WTC11 (cell line): ENCODE results near the gene VSIG10. TPM values are rescaled to one million over a fixed set of nuclear protein-coding genes. Genes with fewer than 3 reads are reported as not detected.

Source experiments
- ATAC-seq: fragments of 200-7000 bp; cut with Tn5 transposase; 2 replicates; pipeline ENCODE4 v1.10.0; 2021; ENCODE audit warnings: mild to moderate bottlenecking, moderate library complexity
- CTCF ChIA-PET: fragments of 300-600 bp; sonication (Branson Sonifier 250); formaldehyde crosslinking; loops from one replicate; lab custom pipeline; 2021; ENCODE audit warnings: antibody characterized with exemption; lab: Charles Lee
- POLR2A ChIA-PET: fragments of 350-600 bp; sonication (Branson Sonifier 250); formaldehyde crosslinking; loops from one replicate; lab custom pipeline; 2021; ENCODE audit warnings: antibody characterized with exemption; lab: Charles Lee
- DNase-seq: peaks from one replicate; pipeline ENCODE4 v3.0.0; 2021; ENCODE audit warnings: low spot score
- H3K27ac Mint-ChIP-seq: 2 replicates; pipeline ENCODE4 v1.8.0; 2021; ENCODE audit warnings: mixed read lengths
- H3K27me3 Mint-ChIP-seq: 2 replicates; pipeline ENCODE4 v1.8.0; 2021; ENCODE audit warnings: low read depth, mild to moderate bottlenecking, moderate library complexity, mixed read lengths
- H3K36me3 Mint-ChIP-seq: 2 replicates; pipeline ENCODE4 v1.8.0; 2021; ENCODE audit warnings: mixed read lengths
- H3K4me1 Mint-ChIP-seq: 2 replicates; pipeline ENCODE4 v1.8.0; 2022; ENCODE audit warnings: mixed read lengths
- H3K4me3 Mint-ChIP-seq: 2 replicates; pipeline ENCODE4 v1.8.0; 2021; ENCODE audit warnings: mild to moderate bottlenecking, moderate library complexity, mixed read lengths
- H3K9me3 Mint-ChIP-seq: 2 replicates; pipeline ENCODE4 v1.8.0; 2021; ENCODE audit warnings: mixed read lengths
- AFF4 ChIP-seq: sonication (generic); formaldehyde crosslinking; IDR thresholded peaks from 2 replicates; pipeline ENCODE4 v1.8.1; 2023; ENCODE audit warnings: mild to moderate bottlenecking, missing genetic modification reagents, borderline replicate concordance
- ATF3 ChIP-seq: sonication (generic); formaldehyde crosslinking; conservative IDR thresholded peaks from 2 replicates; pipeline ENCODE4 v1.8.1; 2022; ENCODE audit warnings: mild to moderate bottlenecking, missing genetic modification reagents
- E2F1 ChIP-seq: sonication (generic); formaldehyde crosslinking; IDR thresholded peaks from 2 replicates; pipeline ENCODE4 v1.8.0; 2022; ENCODE audit warnings: mild to moderate bottlenecking, missing genetic modification reagents
- EMX1 ChIP-seq: fragments of 250-450 bp; sonication (Bioruptor Pico); IDR thresholded peaks from 2 replicates; pipeline ENCODE4 v1.8.0; 2021; ENCODE audit warnings: mild to moderate bottlenecking
- ETV6 ChIP-seq: sonication (generic); formaldehyde crosslinking; IDR thresholded peaks from 2 replicates; pipeline ENCODE4 v1.8.1; 2022; ENCODE audit warnings: mild to moderate bottlenecking, missing genetic modification reagents
- JUN ChIP-seq: sonication (generic); formaldehyde crosslinking; IDR thresholded peaks from 2 replicates; pipeline ENCODE4 v1.8.0; 2023; ENCODE audit warnings: mild to moderate bottlenecking, missing genetic modification reagents
- RORB ChIP-seq: fragments of 250-450 bp; sonication (Bioruptor Pico); IDR thresholded peaks from 2 replicates; pipeline ENCODE4 v1.9.0; 2021; ENCODE audit warnings: mild to moderate bottlenecking
- SP1 ChIP-seq: sonication (generic); formaldehyde crosslinking; conservative IDR thresholded peaks from 2 replicates; pipeline ENCODE4 v1.8.1; 2022; ENCODE audit warnings: missing genetic modification reagents
- STAT6 ChIP-seq: sonication (generic); formaldehyde crosslinking; conservative IDR thresholded peaks from 2 replicates; pipeline ENCODE4 v1.8.1; 2023; ENCODE audit warnings: mild to moderate bottlenecking, low read depth, missing genetic modification reagents, moderate library complexity
- USF1 ChIP-seq: sonication (generic); formaldehyde crosslinking; IDR thresholded peaks from 2 replicates; pipeline ENCODE4 v1.8.0; 2022; ENCODE audit warnings: mild to moderate bottlenecking, missing genetic modification reagents
- ZNF232 ChIP-seq: sonication (generic); formaldehyde crosslinking; IDR thresholded peaks from 2 replicates; pipeline ENCODE4 v1.8.0; 2022; ENCODE audit warnings: mild to moderate bottlenecking, missing genetic modification reagents
- ZNF281 ChIP-seq: sonication (generic); formaldehyde crosslinking; IDR thresholded peaks from 2 replicates; pipeline ENCODE4 v1.8.0; 2023; ENCODE audit warnings: mild to moderate bottlenecking, missing genetic modification reagents
- ZNF425 ChIP-seq: fragments of 250-450 bp; sonication (Bioruptor Pico); conservative IDR thresholded peaks from 2 replicates; pipeline ENCODE4 v1.9.0; 2021; ENCODE audit warnings: mild to moderate bottlenecking
- ZNF532 ChIP-seq: fragments of 250-450 bp; sonication (Bioruptor Pico); IDR thresholded peaks from 2 replicates; pipeline ENCODE4 v1.9.0; 2021; ENCODE audit warnings: mild to moderate bottlenecking, borderline replicate concordance
- total RNA-seq: library from RNA; stranded (reverse); gene quantifications from 3 replicates; pipeline ENCODE4 v1.2.3, GENCODE V29; 2021

The VSIG10 gene
- total RNA-seq, 1 experiment from 2014 or later = 82.5 TPM

GRCh38 chr12:118060301-118061010 is 43.4 kb downstream of the VSIG10 start (continued):
- TF ChIP-seq ZNF425 (CRISPR knock-in tag) (no peak), USF1 (CRISPR knock-in tag) (no peak), ZNF281 (CRISPR knock-in tag) (no peak), ZNF232 (CRISPR knock-in tag) (no peak), AFF4 (no peak), SP1 (CRISPR knock-in tag) (no peak), ATF3 (no peak), RORB (CRISPR knock-in tag) (no peak), ETV6 (CRISPR knock-in tag) (no peak)

- Mint-ChIP-seq H3K27ac (peak overlapping the region; percentile 91), H3K4me1 (peaks cover 42% of the 10 kb centered on the region), H3K9me3 (no peaks in the 10 kb centered on the region), H3K36me3 (no peaks in the 10 kb centered on the region), H3K27me3 (no peaks in the 10 kb centered on the region), H3K4me3 (peak overlapping the region; percentile 85)
- no peak for DNase-seq
- ChIA-PET CTCF (interaction anchor here (1.0 to 1.5 kb wide), 2 partner anchors 185 to 202 kb away, joined by 3 read pairs; no protein-coding TSS in a partner anchor), POLR2A (no interaction called here)
- ATAC-seq = no peak
- TF ChIP-seq ZNF532 (CRISPR knock-in tag) (no peak), JUN (CRISPR knock-in tag) (no peak), E2F1 (CRISPR knock-in tag) (no peak), EMX1 (CRISPR knock-in tag) (no peak), STAT6 (CRISPR knock-in tag) (no peak)
Observed at GRCh38 chr12:118059341-118060191, 44.2 kb downstream of the VSIG10 start.
